ENCODE data around the gene F5. TPM values are rescaled to one million over a fixed set of nuclear protein-coding genes. Genes with fewer than 3 reads are reported as not detected.
A peak's percentile ranks its signal among the peaks of the same experiment; 100 is the strongest.

F5 gene
- total RNA-seq, 1 experiment from 2014 or later = not detected

- H3K4me1 ChIP-seq (ENCODE audit: insufficient read depth, low read length, poor library complexity, severe bottlenecking) = peaks cover 31% of the 10 kb centered on the region
- no TSS peak for BruUV-seq (replicated peaks)
- no peaks in the 10 kb centered on the region for H3K27me3 ChIP-seq (replicated peaks; ENCODE audit: insufficient read depth, low read depth, low read length, poor library complexity)
- H3K36me3 ChIP-seq (ENCODE audit: insufficient read depth, low read length, poor library complexity, severe bottlenecking) = no peaks in the 10 kb centered on the region
- intact Hi-C loops (cut with micrococcal nuclease; ENCODE audit: unreplicated experiment) = loop anchor here (2.0 kb wide), 1 partner anchor 57 kb away; the partner anchor contains the start of gene CCDC181
- no peak overlapping the region for H3K27ac ChIP-seq (ENCODE audit: low read depth, low read length, poor library complexity, severe bottlenecking)
- no peaks in the 10 kb centered on the region for H3K9me3 ChIP-seq (ENCODE audit: low read depth, low read length, poor library complexity, severe bottlenecking)
- DNase-seq (ENCODE audit: low spot score) = no peak
- no peak for TF ChIP-seq CTCF (conservative IDR thresholded peaks at IDR 0.05; ENCODE audit: low read depth, low read length)
- TF ChIP-seq EZH2 (IDR thresholded peaks at IDR 0.05; ENCODE audit: borderline replicate concordance, low read depth, low read length, poor library complexity, severe bottlenecking) = no peak
- ChIA-PET POLR2A (ENCODE audit: low non-redundant PET) (no interaction called here), CTCF (no interaction called here)
- H3K4me3 ChIP-seq (ENCODE audit: low read depth, low read length, poor library complexity, severe bottlenecking) = peak overlapping the region; percentile 82
Observed at GRCh38 chr1:169484101-169484500, 102.2 kb downstream of the F5 start.

DNA sequence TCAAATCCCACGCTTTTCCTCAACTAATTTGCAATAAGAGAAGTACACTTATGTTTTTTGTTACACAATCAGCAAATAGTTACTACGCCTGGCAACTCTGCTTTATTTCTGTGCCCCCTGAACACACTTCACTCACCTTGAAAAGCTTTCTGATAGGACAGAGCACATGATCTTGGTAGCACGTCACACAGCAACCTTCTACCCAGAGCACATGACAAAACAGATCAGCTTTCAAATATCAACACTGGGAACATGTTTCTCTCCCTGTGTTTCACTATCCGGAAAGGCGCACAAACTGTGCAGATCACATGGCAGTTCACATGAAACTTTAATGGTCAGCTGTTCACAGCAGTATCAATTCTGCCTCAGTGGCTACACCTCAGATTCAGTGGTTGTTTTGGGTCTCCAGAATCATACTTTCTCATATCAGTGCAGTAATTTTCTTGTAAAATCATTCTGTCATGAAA is 102.7 kb downstream of the F5 start:
- BruUV-seq (replicated peaks) = no TSS peak
- Histone ChIP-seq H3K27me3 (replicated peaks; ENCODE audit: insufficient read depth, low read depth, low read length, poor library complexity) (no peaks in the 10 kb centered on the region), H3K4me1 (ENCODE audit: insufficient read depth, low read length, poor library complexity, severe bottlenecking) (peaks cover 31% of the 10 kb centered on the region), H3K27ac (ENCODE audit: low read depth, low read length, poor library complexity, severe bottlenecking) (no peak overlapping the region), H3K9me3 (ENCODE audit: low read depth, low read length, poor library complexity, severe bottlenecking) (no peaks in the 10 kb centered on the region), H3K36me3 (ENCODE audit: insufficient read depth, low read length, poor library complexity, severe bottlenecking) (no peaks in the 10 kb centered on the region), H3K4me3 (ENCODE audit: low read depth, low read length, poor library complexity, severe bottlenecking) (peak overlapping the region; percentile 82)
- ChIA-PET CTCF (no interaction called here), POLR2A (ENCODE audit: low non-redundant PET) (no interaction called here)
- TF ChIP-seq EZH2 (IDR thresholded peaks at IDR 0.05; ENCODE audit: borderline replicate concordance, low read depth, low read length, poor library complexity, severe bottlenecking) (no peak), CTCF (conservative IDR thresholded peaks at IDR 0.05; ENCODE audit: low read depth, low read length) (no peak)
- no peak for DNase-seq (ENCODE audit: low spot score)
- intact Hi-C loops (cut with micrococcal nuclease; ENCODE audit: unreplicated experiment) = no loop called here

GRCh38 chr1:169479363-169480066 is 106.8 kb downstream of the F5 start:
- no TSS peak for BruUV-seq (replicated peaks)
- no peaks in the 10 kb centered on the region for H3K27me3 ChIP-seq (replicated peaks; ENCODE audit: insufficient read depth, low read depth, low read length, poor library complexity)
- H3K27ac ChIP-seq (ENCODE audit: low read depth, low read length, poor library complexity, severe bottlenecking) = no peak overlapping the region
- intact Hi-C loops (cut with micrococcal nuclease; ENCODE audit: unreplicated experiment) = no loop called here
- no peak for TF ChIP-seq EZH2 (IDR thresholded peaks at IDR 0.05; ENCODE audit: borderline replicate concordance, low read depth, low read length, poor library complexity, severe bottlenecking)
- no peak for TF ChIP-seq CTCF (conservative IDR thresholded peaks at IDR 0.05; ENCODE audit: low read depth, low read length)
- H3K9me3 ChIP-seq (ENCODE audit: low read depth, low read length, poor library complexity, severe bottlenecking) = no peaks in the 10 kb centered on the region
- DNase-seq (ENCODE audit: low spot score) = peak; percentile 18
- ChIA-PET CTCF (interaction anchor here (0.6 kb wide), 1 partner anchor 131 kb away, joined by 3 read pairs; no protein-coding TSS in a partner anchor), POLR2A (ENCODE audit: low non-redundant PET) (no interaction called here)
- H3K4me3 ChIP-seq (ENCODE audit: low read depth, low read length, poor library complexity, severe bottlenecking) = no peak overlapping the region
- no peaks in the 10 kb centered on the region for H3K36me3 ChIP-seq (ENCODE audit: insufficient read depth, low read length, poor library complexity, severe bottlenecking)
- peaks cover 30% of the 10 kb centered on the region for H3K4me1 ChIP-seq (ENCODE audit: insufficient read depth, low read length, poor library complexity, severe bottlenecking)

Data from A673 (cell line).